ENCODE measurements around the gene TNXB.
"Not testable (repeated sequence)": the region's sequence is repeated elsewhere in the genome, so short reads cannot be mapped to it uniquely, and the experiment has no call there.

TNXB gene

GRCh38 chr6:32046450-32047083 is 62.6 kb downstream of the TNXB start:
- DNase-seq (ENCODE audit: low read depth) = no peak
- TF ChIP-seq CTCF (IDR thresholded peaks at IDR 0.05; ENCODE audit: low read depth, low read length, missing control alignments) = no peak

DNA sequence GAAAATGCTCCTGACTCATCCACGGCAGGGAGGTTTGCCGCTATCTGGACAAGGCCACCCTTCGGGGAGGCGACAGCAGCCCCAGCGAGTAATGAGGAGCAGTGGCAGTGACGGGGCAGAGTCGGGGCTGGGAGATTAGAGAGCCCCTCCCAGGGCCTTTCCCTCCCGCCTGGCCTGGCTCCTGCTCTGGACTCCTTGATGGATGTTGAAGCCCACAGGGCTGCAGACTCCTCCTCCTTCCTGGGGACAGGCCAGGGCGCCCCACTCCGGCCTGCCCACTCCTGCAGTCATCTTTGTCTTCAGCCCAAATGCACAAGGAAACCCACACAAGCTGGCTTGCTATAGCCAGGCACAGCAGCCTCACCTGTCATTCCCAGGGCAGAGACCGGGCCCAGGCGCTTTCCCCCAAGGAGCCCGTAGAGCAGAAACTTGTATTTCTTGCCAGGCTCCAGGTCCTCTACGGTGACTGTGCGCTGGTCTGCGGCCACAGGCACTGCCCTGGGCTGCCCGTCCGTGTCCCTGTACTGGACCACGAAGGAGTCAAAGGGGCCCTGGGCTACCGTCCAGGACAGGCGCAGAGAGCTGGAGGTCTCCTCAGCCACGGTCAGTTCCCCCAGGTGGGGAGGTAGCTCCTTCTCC is 63.2 kb downstream of the TNXB start:
- TF ChIP-seq CTCF (IDR thresholded peaks at IDR 0.05; ENCODE audit: low read depth, low read length, missing control alignments) = no peak
- no peak for DNase-seq (ENCODE audit: low read depth)
- no peak overlapping the region for H3K4me3 ChIP-seq (ENCODE audit: low read depth, low read length)

More at GRCh38 chr6:32046450-32047083, 62.6 kb downstream of the TNXB start:
- H3K4me3 ChIP-seq (ENCODE audit: low read depth, low read length) = no peak overlapping the region

DNA sequence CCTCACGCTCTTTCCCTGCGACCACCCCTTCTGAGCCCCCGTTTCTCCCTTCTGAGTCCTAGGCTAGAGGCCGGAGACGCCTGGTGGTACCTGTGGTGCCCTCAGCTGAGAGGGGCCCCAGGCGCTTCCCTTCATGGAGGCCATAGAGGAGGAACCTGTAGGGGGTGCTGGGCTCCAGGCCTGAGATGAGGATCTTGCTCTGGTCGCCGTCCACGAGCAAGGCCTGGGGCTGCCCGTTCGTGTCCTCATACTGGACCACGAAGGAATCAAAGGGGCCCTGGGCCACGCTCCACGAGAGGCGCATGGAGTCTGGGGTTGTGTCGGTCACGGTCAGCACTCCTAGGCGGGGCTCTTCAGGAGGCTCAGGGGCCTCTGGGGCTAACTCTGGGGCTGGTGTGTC is 64.2 kb downstream of the TNXB start:
- not testable (repeated sequence) for DNase-seq (ENCODE audit: low read depth); H3K4me3 ChIP-seq (ENCODE audit: low read depth, low read length)

GRCh38 chr6:32043589-32044380 is 65.4 kb downstream of the TNXB start:
- not testable (repeated sequence) for DNase-seq (ENCODE audit: low read depth); H3K4me3 ChIP-seq (ENCODE audit: low read depth, low read length)

GRCh38 chr6:32042276-32042675 is 66.9 kb downstream of the TNXB start:
- DNase-seq (ENCODE audit: low read depth); H3K4me3 ChIP-seq (ENCODE audit: low read depth, low read length): not testable (repeated sequence)

- not testable (repeated sequence) for DNase-seq (ENCODE audit: low read depth); H3K4me3 ChIP-seq (ENCODE audit: low read depth, low read length)
Measured at GRCh38 chr6:32041385-32041784, 67.8 kb downstream of the TNXB start.

DNA sequence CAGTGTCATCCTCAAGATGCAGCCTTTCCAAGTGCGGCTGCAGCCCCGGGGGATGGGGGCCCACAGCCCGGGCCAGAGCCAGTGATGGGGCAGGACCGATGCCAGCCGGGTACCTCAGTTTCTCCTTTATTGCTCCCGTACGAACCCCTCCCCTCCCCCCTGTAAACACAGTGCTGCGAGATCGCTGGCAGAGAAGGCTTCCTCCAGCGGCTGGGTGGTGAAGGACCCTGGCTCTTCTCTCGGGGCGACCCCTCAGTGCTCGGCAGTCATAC is 68.2 kb downstream of the TNXB start:
- not testable (repeated sequence) for DNase-seq (ENCODE audit: low read depth); H3K4me3 ChIP-seq (ENCODE audit: low read depth, low read length)

- not testable (repeated sequence) for H3K4me3 ChIP-seq (ENCODE audit: low read depth, low read length); DNase-seq (ENCODE audit: low read depth)
Measured at GRCh38 chr6:32040299-32041049, 68.7 kb downstream of the TNXB start.

DNA sequence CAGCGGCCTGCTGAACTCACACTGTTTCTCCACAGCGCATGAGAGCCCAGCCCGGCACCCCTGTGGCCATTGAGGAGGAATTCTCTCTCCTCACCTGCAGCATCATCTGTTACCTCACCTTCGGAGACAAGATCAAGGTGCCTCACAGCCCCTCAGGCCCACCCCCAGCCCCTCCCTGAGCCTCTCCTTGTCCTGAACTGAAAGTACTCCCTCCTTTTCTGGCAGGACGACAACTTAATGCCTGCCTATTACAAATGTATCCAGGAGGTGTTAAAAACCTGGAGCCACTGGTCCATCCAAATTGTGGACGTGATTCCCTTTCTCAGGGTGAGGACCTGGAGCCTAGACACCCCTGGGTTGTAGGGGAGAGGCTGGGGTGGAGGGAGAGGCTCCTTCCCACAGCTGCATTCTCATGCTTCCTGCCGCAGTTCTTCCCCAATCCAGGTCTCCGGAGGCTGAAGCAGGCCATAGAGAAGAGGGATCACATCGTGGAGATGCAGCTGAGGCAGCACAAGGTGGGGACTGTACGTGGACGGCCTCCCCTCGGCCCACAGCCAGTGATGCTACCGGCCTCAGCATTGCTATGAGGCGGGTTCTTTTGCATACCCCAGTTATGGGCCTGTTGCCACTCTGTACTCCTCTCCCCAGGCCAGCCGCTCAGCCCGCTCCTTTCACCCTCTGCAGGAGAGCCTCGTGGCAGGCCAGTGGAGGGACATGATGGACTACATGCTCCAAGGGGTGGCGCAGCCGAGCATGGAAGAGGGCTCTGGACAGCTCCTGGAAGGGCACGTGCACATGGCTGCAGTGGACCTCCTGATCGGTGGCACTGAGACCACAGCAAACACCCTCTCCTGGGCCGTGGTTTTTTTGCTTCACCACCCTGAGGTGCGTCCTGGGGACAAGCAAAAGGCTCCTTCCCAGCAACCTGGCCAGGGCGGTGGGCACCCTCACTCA is 69.5 kb downstream of the TNXB start:
- not testable (repeated sequence) for DNase-seq (ENCODE audit: low read depth); H3K4me3 ChIP-seq (ENCODE audit: low read depth, low read length)

GRCh38 chr6:32038878-32039277 is 70.3 kb downstream of the TNXB start:
- H3K4me3 ChIP-seq (ENCODE audit: low read depth, low read length); DNase-seq (ENCODE audit: low read depth): not testable (repeated sequence)

GRCh38 chr6:32037598-32038524 is 71.3 kb downstream of the TNXB start, which contains the start of gene CYP21A2:
Gene CYP21A2, plus strand, starts transcription at chr6:32038415. Its CDS starts 8 bp downstream, at chr6:32038423.
- DNase-seq (ENCODE audit: low read depth); H3K4me3 ChIP-seq (ENCODE audit: low read depth, low read length): not testable (repeated sequence)

DNA sequence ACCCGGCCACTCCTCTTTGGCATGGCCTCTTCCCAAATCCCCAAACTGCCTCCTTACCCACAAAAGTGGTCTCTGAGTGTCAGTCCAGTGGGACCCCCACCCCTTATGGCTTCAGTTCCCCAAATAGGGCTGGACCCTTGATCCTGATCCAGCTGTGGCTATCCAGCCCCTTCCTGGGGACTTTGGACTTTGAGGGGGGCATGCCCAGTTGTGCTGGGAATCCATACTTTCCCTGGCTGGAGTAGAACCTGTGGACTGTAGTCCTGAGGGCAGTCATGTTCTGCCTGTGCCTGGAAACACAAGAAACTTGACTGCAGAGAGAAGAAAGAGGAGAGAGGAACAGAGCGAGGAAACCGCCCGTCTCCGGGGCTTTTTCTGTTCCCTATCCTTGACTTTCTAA is 72.0 kb downstream of the TNXB start:
- DNase-seq (ENCODE audit: low read depth); H3K4me3 ChIP-seq (ENCODE audit: low read depth, low read length): not testable (repeated sequence)

- not testable (repeated sequence) for H3K4me3 ChIP-seq (ENCODE audit: low read depth, low read length); DNase-seq (ENCODE audit: low read depth)
Measured at GRCh38 chr6:32035283-32036013, 73.7 kb downstream of the TNXB start.

- DNase-seq (ENCODE audit: low read depth); H3K4me3 ChIP-seq (ENCODE audit: low read depth, low read length): not testable (repeated sequence)
Measured at GRCh38 chr6:32029553-32029952, 79.6 kb downstream of the TNXB start.

All from GM12864 (cell line).